Measurements from ENCODE around the gene KIAA1217. TPM values are rescaled to one million over a fixed set of nuclear protein-coding genes. Genes with fewer than 3 reads are reported as not detected.

KIAA1217 gene
- total RNA-seq, 1 experiment from 2014 or later, result 7.8 TPM

- ChIA-PET POLR2A (no interaction called here), CTCF (no interaction called here), RAD21 (ENCODE audit: low non-redundant PET in 1 of 2, low total read pairs in 2 of 2, uncharacterized antibody in 2 of 2, unreplicated experiment in 2 of 2) (no interaction called here)
- no peaks in the 10 kb centered on the region for H3K4me1 ChIP-seq (ENCODE audit: control insufficient read depth in 1 of 2, insufficient read depth in 2 of 2, low read length in 2 of 2)
- no peak overlapping the region for H3K27ac ChIP-seq (ENCODE audit: low read depth, low read length)
- no peak overlapping the region for H3K4me3 ChIP-seq (replicated peaks in 1 of 2; ENCODE audit: low read depth in 1 of 2, low read length in 2 of 2)
- ATAC-seq (no peak), DNase-seq (ENCODE audit: low read depth, low spot score) (no peak)
- H3K9me3 ChIP-seq (ENCODE audit: control insufficient read depth in 1 of 2, insufficient read depth in 1 of 2, low read depth in 1 of 2, low read length in 2 of 2), result no peaks in the 10 kb centered on the region
- H3K4me2 ChIP-seq (ENCODE audit: low read length), result no peak overlapping the region
- intact Hi-C loops (cut with micrococcal nuclease), result no loop called here
- TF ChIP-seq MAX (IDR thresholded peaks at IDR 0.05), result no peak
- TF ChIP-seq EZH2 (IDR thresholded peaks at IDR 0.05), result no peak
- no peak for TF ChIP-seq CBX3 (IDR thresholded peaks at IDR 0.05; ENCODE audit: low read depth)
- no peak for TF ChIP-seq RAD21 (IDR thresholded peaks at IDR 0.05; ENCODE audit: low read depth)
- TF ChIP-seq ZBTB33 (IDR thresholded peaks at IDR 0.05; ENCODE audit: extremely low read depth, insufficient replicate concordance, low read length), result no peak
- H3K9ac ChIP-seq (ENCODE audit: low read length), result no peak overlapping the region
- no peaks in the 10 kb centered on the region for H4K20me1 ChIP-seq (ENCODE audit: insufficient read depth)
- H3K36me3 ChIP-seq (ENCODE audit: control insufficient read depth in 1 of 2, insufficient read depth in 2 of 2, low read length in 2 of 2), result no peaks in the 10 kb centered on the region
- no peaks in the 10 kb centered on the region for H3K9me2 ChIP-seq (ENCODE audit: insufficient read depth)
- no peaks in the 10 kb centered on the region for H3K79me2 ChIP-seq (ENCODE audit: insufficient read depth, low read length)
- H3K27me3 ChIP-seq (ENCODE audit: insufficient read depth, low read length), result no peaks in the 10 kb centered on the region
- no peak overlapping the region for H2AFZ ChIP-seq (ENCODE audit: low read depth, low read length, poor library complexity, severe bottlenecking)
- no TSS peak for BruUV-seq (replicated peaks)
Observed at GRCh38 chr10:24526085-24526649, 317.2 kb downstream of the KIAA1217 start.

- ChIA-PET POLR2A (no interaction called here), RAD21 (ENCODE audit: low non-redundant PET in 1 of 2, low total read pairs in 2 of 2, uncharacterized antibody in 2 of 2, unreplicated experiment in 2 of 2) (no interaction called here), CTCF (interaction anchor here (1.0 kb wide), 1 partner anchor 10 kb away, joined by 3 read pairs; no protein-coding TSS in a partner anchor)
- intact Hi-C loops (cut with micrococcal nuclease), result no loop called here
- Histone ChIP-seq H3K4me2 (ENCODE audit: low read length) (no peak overlapping the region), H3K9ac (ENCODE audit: low read length) (no peak overlapping the region), H3K9me3 (ENCODE audit: control insufficient read depth in 1 of 2, insufficient read depth in 1 of 2, low read depth in 1 of 2, low read length in 2 of 2) (no peaks in the 10 kb centered on the region), H3K4me3 (replicated peaks in 1 of 2; ENCODE audit: low read depth in 1 of 2, low read length in 2 of 2) (no peak overlapping the region), H3K27ac (ENCODE audit: low read depth, low read length) (no peak overlapping the region), H3K27me3 (ENCODE audit: insufficient read depth, low read length) (no peaks in the 10 kb centered on the region), H3K79me2 (ENCODE audit: insufficient read depth, low read length) (no peaks in the 10 kb centered on the region), H2AFZ (ENCODE audit: low read depth, low read length, poor library complexity, severe bottlenecking) (no peak overlapping the region), H3K4me1 (ENCODE audit: control insufficient read depth in 1 of 2, insufficient read depth in 2 of 2, low read length in 2 of 2) (no peaks in the 10 kb centered on the region), H3K36me3 (ENCODE audit: control insufficient read depth in 1 of 2, insufficient read depth in 2 of 2, low read length in 2 of 2) (no peaks in the 10 kb centered on the region), H4K20me1 (ENCODE audit: insufficient read depth) (no peaks in the 10 kb centered on the region), H3K9me2 (ENCODE audit: insufficient read depth) (no peaks in the 10 kb centered on the region)
- TF ChIP-seq CEBPB (IDR thresholded peaks at IDR 0.05; ENCODE audit: low read depth) (no peak), JUND (IDR thresholded peaks at IDR 0.05) (no peak), POLR2A (IDR thresholded peaks at IDR 0.05; ENCODE audit: borderline replicate concordance, extremely low read depth, insufficient read depth, insufficient read length) (no peak), EZH2 (IDR thresholded peaks at IDR 0.05) (no peak), REST (IDR thresholded peaks at IDR 0.05; ENCODE audit: low read depth) (no peak), CBX3 (IDR thresholded peaks at IDR 0.05; ENCODE audit: low read depth) (no peak), RAD21 (IDR thresholded peaks at IDR 0.05; ENCODE audit: low read depth) (no peak), YY1 (IDR thresholded peaks at IDR 0.05; ENCODE audit: extremely low read depth, insufficient replicate concordance, low read depth, low read length) (no peak)
- no TSS peak for BruUV-seq (replicated peaks)
- ATAC-seq (no peak), DNase-seq (ENCODE audit: low read depth, low spot score) (no peak)
Observed at GRCh38 chr10:24528946-24529345, 320.0 kb downstream of the KIAA1217 start.
